ENCODE measurements around the gene SLC25A34. TPM values are rescaled to one million over a fixed set of nuclear protein-coding genes. Genes with fewer than 3 reads are reported as not detected.
A peak's percentile ranks its signal among the peaks of the same experiment; 100 is the strongest.

Gene SLC25A34
- total and polyA plus RNA-seq, 10 of the 15 experiments (the other 5 are each of a cell fraction or from before 2014, with no cell fraction given): 0.02 to 1.6 (median 0.39) TPM

DNA sequence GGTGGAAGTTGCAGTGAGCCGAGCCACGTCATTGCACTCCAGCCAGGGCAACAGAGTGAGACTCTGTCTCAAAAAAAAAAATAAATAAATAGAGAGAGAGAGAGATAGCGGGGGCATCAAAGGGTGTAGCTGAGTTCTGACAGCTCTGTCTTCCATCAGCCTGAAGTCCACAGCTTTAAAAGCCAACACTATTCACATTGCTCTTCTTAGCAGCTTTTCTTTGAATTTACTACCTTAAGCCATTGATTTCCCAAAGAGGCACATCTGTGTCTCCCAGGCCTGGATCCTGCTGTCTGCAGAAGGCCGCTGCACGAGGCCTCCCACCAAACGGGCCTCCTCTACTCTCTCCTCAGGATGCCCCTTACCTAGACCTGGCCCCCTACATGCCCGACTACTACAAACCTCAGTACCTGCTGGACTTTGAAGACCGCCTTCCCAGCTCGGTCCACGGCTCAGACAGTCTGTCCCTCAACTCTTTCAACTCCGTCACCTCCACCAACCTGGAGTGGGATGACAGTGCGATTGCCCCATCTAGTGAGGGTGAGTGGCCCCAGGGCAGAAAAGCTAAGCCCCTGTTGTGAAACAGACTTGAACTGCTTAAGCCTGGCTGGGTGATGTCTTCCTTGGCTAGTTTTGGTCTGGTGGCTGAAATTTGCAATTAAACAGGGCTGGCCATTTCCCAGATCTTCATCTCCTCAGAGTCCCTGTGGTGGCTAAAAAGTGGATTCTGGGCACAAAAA lies 16.5 kb upstream of the SLC25A34 start:
- RAD21 ChIA-PET (ENCODE audit: unreplicated experiment): no interaction called here
- POLR2A ChIA-PET: interaction anchor here (0.9 to 1.3 kb wide), 2 partner anchors 65 to 121 kb away, joined by 3 read pairs; no protein-coding TSS in a partner anchor
- H4K20me1 ChIP-seq (ENCODE audit: control insufficient read depth, insufficient read depth): no peaks in the 10 kb centered on the region
- H3K9me3 ChIP-seq (replicated peaks; ENCODE audit: control insufficient read depth, insufficient read depth, low read length): no peaks in the 10 kb centered on the region
- ATAC-seq: no peak
- H3K4me3 ChIP-seq: no peak overlapping the region
- H2AFZ ChIP-seq (ENCODE audit: control insufficient read depth, low read depth, low read length): no peak overlapping the region
- SMC1A ChIA-PET (ENCODE audit: uncharacterized antibody, unreplicated experiment): interaction anchor here (1.4 kb wide), 2 partner anchors 22 to 56 kb away, joined by 3 to 4 read pairs; no protein-coding TSS in a partner anchor
- no peak for FAIRE-seq
- no peak overlapping the region for H3K4me2 ChIP-seq (ENCODE audit: control insufficient read depth, insufficient read depth)
- in situ Hi-C loops (cut with MboI) (no loop called here), intact Hi-C loops (cut with micrococcal nuclease; ENCODE audit: unreplicated experiment) (no loop called here)
- H3K79me2 ChIP-seq (ENCODE audit: control insufficient read depth, insufficient read depth, low read length): peaks cover 1% of the 10 kb centered on the region; the same call in 1 of the 2 replicates
- BruUV-seq (replicated peaks): no TSS peak
- CTCF ChIA-PET: interaction anchor here (0.6 to 1.2 kb wide), 3 partner anchors 22 to 582 kb away, joined by 3 read pairs; no protein-coding TSS in a partner anchor
- no peaks in the 10 kb centered on the region for H3K27me3 ChIP-seq (replicated peaks in 1 of 2; ENCODE audit: control insufficient read depth in 2 of 2, insufficient read depth in 2 of 2, low read length in 1 of 2)
- H3K9ac ChIP-seq (ENCODE audit: control insufficient read depth, insufficient read depth, low read length): no peak overlapping the region
- H3K27ac ChIP-seq (ENCODE audit: control insufficient read depth, insufficient read depth): no peak overlapping the region
- peaks cover 13 to 40% of the 10 kb centered on the region in 2 experiments; a peak in 3 of 4 replicates for H3K36me3 ChIP-seq (ENCODE audit: control insufficient read depth in 2 of 2, insufficient read depth in 2 of 2, low read length in 1 of 2)
- no peaks in the 10 kb centered on the region for H3K4me1 ChIP-seq (ENCODE audit: control insufficient read depth, insufficient read depth, low read length)
- DNase-seq (ENCODE audit: low read depth, low spot score): no peak
- WGBS (ENCODE audit: insufficient coverage, insufficient replicate concordance, low lambda C conversion rate, missing lambda C conversion rate): 94% methylated on average over 12 of the region's 12 CpGs
- TF ChIP-seq RAD21 (IDR thresholded peaks at IDR 0.05; ENCODE audit: insufficient read depth, low read depth, low read length) (peak; percentile 40; the same call in 1 of the 2 replicates), SUPT20H (IDR thresholded peaks at IDR 0.05; ENCODE audit: borderline replicate concordance, control insufficient read depth, low read depth, low read length) (no peak), PML (IDR thresholded peaks at IDR 0.05; ENCODE audit: low read length) (no peak), TCF7 (IDR thresholded peaks at IDR 0.05; ENCODE audit: borderline replicate concordance) (no peak), CBX5 (IDR thresholded peaks at IDR 0.05; ENCODE audit: low read depth) (no peak), ETV6 (conservative IDR thresholded peaks at IDR 0.05 in 1 of 2, IDR thresholded peaks at IDR 0.05 in 1 of 2; ENCODE audit: borderline replicate concordance in 1 of 2, low read depth in 1 of 2) (no peak), RELA (IDR thresholded peaks at IDR 0.05; ENCODE audit: borderline replicate concordance, partially characterized antibody) (no peak), BACH1 (IDR thresholded peaks at IDR 0.05; ENCODE audit: borderline replicate concordance) (no peak), SUZ12 (IDR thresholded peaks at IDR 0.05; ENCODE audit: unreplicated experiment) (no peak), IRF4 (IDR thresholded peaks at IDR 0.05; ENCODE audit: low read depth, low read length) (no peak), EED (IDR thresholded peaks at IDR 0.05; ENCODE audit: low read depth) (no peak)
- TF ChIP-seq, protein P1, sequence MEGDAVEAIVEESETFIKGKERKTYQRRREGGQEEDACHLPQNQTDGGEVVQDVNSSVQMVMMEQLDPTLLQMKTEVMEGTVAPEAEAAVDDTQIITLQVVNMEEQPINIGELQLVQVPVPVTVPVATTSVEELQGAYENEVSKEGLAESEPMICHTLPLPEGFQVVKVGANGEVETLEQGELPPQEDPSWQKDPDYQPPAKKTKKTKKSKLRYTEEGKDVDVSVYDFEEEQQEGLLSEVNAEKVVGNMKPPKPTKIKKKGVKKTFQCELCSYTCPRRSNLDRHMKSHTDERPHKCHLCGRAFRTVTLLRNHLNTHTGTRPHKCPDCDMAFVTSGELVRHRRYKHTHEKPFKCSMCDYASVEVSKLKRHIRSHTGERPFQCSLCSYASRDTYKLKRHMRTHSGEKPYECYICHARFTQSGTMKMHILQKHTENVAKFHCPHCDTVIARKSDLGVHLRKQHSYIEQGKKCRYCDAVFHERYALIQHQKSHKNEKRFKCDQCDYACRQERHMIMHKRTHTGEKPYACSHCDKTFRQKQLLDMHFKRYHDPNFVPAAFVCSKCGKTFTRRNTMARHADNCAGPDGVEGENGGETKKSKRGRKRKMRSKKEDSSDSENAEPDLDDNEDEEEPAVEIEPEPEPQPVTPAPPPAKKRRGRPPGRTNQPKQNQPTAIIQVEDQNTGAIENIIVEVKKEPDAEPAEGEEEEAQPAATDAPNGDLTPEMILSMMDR (IDR thresholded peaks at IDR 0.05 in 2 of 3, conservative IDR thresholded peaks at IDR 0.05 in 1 of 3; ENCODE audit: control insufficient read depth in 2 of 3, extremely low read depth in 1 of 3, insufficient read depth in 1 of 3, low read depth in 3 of 3, low read length in 3 of 3): peak in 2 of 3 experiments; percentile 9 to 21; a peak in 2 of 6 replicates
- TF ChIP-seq, protein P2, sequence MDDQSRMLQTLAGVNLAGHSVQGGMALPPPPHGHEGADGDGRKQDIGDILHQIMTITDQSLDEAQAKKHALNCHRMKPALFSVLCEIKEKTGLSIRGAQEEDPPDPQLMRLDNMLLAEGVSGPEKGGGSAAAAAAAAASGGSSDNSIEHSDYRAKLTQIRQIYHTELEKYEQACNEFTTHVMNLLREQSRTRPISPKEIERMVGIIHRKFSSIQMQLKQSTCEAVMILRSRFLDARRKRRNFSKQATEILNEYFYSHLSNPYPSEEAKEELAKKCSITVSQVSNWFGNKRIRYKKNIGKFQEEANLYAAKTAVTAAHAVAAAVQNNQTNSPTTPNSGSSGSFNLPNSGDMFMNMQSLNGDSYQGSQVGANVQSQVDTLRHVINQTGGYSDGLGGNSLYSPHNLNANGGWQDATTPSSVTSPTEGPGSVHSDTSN (IDR thresholded peaks at IDR 0.05; ENCODE audit: insufficient replicate concordance, low read depth, low read length): no peak
- TF ChIP-seq, protein P3, sequence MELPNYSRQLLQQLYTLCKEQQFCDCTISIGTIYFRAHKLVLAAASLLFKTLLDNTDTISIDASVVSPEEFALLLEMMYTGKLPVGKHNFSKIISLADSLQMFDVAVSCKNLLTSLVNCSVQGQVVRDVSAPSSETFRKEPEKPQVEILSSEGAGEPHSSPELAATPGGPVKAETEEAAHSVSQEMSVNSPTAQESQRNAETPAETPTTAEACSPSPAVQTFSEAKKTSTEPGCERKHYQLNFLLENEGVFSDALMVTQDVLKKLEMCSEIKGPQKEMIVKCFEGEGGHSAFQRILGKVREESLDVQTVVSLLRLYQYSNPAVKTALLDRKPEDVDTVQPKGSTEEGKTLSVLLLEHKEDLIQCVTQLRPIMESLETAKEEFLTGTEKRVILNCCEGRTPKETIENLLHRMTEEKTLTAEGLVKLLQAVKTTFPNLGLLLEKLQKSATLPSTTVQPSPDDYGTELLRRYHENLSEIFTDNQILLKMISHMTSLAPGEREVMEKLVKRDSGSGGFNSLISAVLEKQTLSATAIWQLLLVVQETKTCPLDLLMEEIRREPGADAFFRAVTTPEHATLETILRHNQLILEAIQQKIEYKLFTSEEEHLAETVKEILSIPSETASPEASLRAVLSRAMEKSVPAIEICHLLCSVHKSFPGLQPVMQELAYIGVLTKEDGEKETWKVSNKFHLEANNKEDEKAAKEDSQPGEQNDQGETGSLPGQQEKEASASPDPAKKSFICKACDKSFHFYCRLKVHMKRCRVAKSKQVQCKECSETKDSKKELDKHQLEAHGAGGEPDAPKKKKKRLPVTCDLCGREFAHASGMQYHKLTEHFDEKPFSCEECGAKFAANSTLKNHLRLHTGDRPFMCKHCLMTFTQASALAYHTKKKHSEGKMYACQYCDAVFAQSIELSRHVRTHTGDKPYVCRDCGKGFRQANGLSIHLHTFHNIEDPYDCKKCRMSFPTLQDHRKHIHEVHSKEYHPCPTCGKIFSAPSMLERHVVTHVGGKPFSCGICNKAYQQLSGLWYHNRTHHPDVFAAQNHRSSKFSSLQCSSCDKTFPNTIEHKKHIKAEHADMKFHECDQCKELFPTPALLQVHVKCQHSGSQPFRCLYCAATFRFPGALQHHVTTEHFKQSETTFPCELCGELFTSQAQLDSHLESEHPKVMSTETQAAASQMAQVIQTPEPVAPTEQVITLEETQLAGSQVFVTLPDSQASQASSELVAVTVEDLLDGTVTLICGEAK (IDR thresholded peaks at IDR 0.05; ENCODE audit: borderline replicate concordance): no peak

Measured in GM12878 (cell line).